Suprapubic skin (tissue), 3 donors: Measurements from ENCODE around the gene RAD23B.

ENCODE experiments used
- POLR2AphosphoS5 ChIP-seq, 3 donors: sonication (generic); formaldehyde crosslinking; IDR thresholded peaks; one replicate each; pipeline ENCODE4 v1.6.1; 2017; ENCODE audit warnings: antibody characterized with exemption in 3 of 3
- TF ChIP-seq, protein P1 (sequence below), 2 donors: fragments of 200-600 bp in 1 of 2; fragments of 450-650 bp in 1 of 2; sonication (generic) in 1 of 2; IDR thresholded peaks; one replicate each; pipeline ENCODE4 v1.5.1; 2016 to 2019; ENCODE audit warnings: antibody characterized with exemption in 2 of 2, mild to moderate bottlenecking in 1 of 2, moderate library complexity in 1 of 2

DNA sequence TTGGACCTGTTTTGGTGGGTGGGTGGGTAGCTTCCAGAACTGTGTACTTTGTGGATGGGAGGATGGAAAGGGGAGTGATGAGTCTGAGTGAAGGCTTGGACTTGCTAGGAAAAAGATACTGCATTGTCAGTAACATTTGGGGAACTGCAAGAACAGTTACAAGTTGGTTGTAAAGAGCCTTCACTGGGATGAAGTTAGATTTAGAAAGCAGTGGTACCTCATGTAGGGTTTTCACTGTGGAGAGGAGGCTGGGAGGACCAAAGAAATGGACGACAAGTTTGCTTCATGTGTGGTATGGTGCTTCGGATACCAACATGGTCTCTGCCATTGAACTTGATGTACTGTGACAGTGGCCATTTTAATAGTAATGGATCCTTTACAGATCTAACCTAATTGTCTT, 50.3 kb downstream of the RAD23B start:
- TF ChIP-seq, protein P1, sequence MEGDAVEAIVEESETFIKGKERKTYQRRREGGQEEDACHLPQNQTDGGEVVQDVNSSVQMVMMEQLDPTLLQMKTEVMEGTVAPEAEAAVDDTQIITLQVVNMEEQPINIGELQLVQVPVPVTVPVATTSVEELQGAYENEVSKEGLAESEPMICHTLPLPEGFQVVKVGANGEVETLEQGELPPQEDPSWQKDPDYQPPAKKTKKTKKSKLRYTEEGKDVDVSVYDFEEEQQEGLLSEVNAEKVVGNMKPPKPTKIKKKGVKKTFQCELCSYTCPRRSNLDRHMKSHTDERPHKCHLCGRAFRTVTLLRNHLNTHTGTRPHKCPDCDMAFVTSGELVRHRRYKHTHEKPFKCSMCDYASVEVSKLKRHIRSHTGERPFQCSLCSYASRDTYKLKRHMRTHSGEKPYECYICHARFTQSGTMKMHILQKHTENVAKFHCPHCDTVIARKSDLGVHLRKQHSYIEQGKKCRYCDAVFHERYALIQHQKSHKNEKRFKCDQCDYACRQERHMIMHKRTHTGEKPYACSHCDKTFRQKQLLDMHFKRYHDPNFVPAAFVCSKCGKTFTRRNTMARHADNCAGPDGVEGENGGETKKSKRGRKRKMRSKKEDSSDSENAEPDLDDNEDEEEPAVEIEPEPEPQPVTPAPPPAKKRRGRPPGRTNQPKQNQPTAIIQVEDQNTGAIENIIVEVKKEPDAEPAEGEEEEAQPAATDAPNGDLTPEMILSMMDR (IDR thresholded peaks at IDR 0.05): no peak
- TF ChIP-seq POLR2AphosphoS5 (IDR thresholded peaks at IDR 0.05): no peak
